DOHH2 (cell line): ENCODE measurements around the gene CCR5AS.

Experiments used
- H3F3A ChIP-seq: fragments of 200-600 bp; sonication (generic), shearing (Covaris generic); 2 replicates; pipeline ENCODE4 v1.6.0; 2016; ENCODE audit warnings: antibody characterized with exemption, mild to moderate bottlenecking; ENCODE audit not compliant: control insufficient read depth, insufficient read depth
- H3K27ac ChIP-seq: fragments of 200-600 bp; sonication (generic); 2 replicates; pipeline ENCODE4 v1.5.1; 2014; ENCODE audit warnings: low read depth, mild to moderate bottlenecking, low read length, moderate library complexity
- H3K27me3 ChIP-seq: fragments of 200-600 bp; sonication (generic); 2 replicates; pipeline ENCODE4 v1.6.1; 2014; ENCODE audit warnings: mild to moderate bottlenecking, low read length, mixed read lengths; ENCODE audit not compliant: control insufficient read depth
- H3K36me3 ChIP-seq: fragments of 200-600 bp; sonication (generic); 2 replicates; pipeline ENCODE4 v1.6.1; 2014; ENCODE audit warnings: mild to moderate bottlenecking, low read length, moderate library complexity, mixed read lengths; ENCODE audit not compliant: control insufficient read depth
- H3K4me1 ChIP-seq: fragments of 200-600 bp; sonication (generic); 2 replicates; pipeline ENCODE4 v1.6.1; 2014; ENCODE audit warnings: mild to moderate bottlenecking, low read length, mixed read lengths; ENCODE audit not compliant: control insufficient read depth
- H3K4me2 ChIP-seq: fragments of 200-600 bp; sonication (generic); 2 replicates; pipeline ENCODE4 v1.6.0; 2014; ENCODE audit warnings: mild to moderate bottlenecking, low read length, moderate library complexity
- H3K4me3 ChIP-seq: fragments of 200-600 bp; sonication (generic); 2 replicates; pipeline ENCODE4 v1.5.1; 2014; ENCODE audit warnings: mild to moderate bottlenecking, low read length, mixed read lengths
- H3K79me2 ChIP-seq: fragments of 200-600 bp; sonication (generic); 2 replicates; pipeline ENCODE4 v1.6.1; 2014; ENCODE audit warnings: mild to moderate bottlenecking, low read length, mixed read lengths; ENCODE audit not compliant: control insufficient read depth
- H3K9me2 ChIP-seq: fragments of 200-600 bp; sonication (generic); replicated peaks from 2 replicates; pipeline ENCODE4 v1.6.1; 2014; ENCODE audit warnings: mild to moderate bottlenecking, low read length, mixed read lengths; ENCODE audit not compliant: control insufficient read depth
- H3K9me3 ChIP-seq: fragments of 200-600 bp; sonication (generic); 2 replicates; pipeline ENCODE4 v1.6.1; 2014; ENCODE audit warnings: antibody characterized with exemption, low read length, mixed read lengths; ENCODE audit not compliant: control insufficient read depth, insufficient read depth
- H4K20me1 ChIP-seq: fragments of 200-600 bp; sonication (generic); 2 replicates; pipeline ENCODE4 v1.6.0; 2014; ENCODE audit warnings: low read depth, mild to moderate bottlenecking, antibody characterized with exemption, low read length, moderate library complexity; ENCODE audit not compliant: control insufficient read depth, insufficient read depth
- CTCF ChIP-seq: fragments of 200-600 bp; sonication (generic); IDR thresholded peaks from one replicate; pipeline ENCODE4 v1.5.1; 2014; ENCODE audit warnings: antibody characterized with exemption, mild to moderate bottlenecking, low read depth, low read length; ENCODE audit not compliant: poor library complexity, severe bottlenecking
- EZH2phosphoT487 ChIP-seq: fragments of 200-600 bp; sonication (generic); IDR thresholded peaks from 2 replicates; pipeline ENCODE4 v1.6.1; 2017; ENCODE audit warnings: borderline replicate concordance, mild to moderate bottlenecking, antibody characterized with exemption, low read length, moderate library complexity, mixed read lengths

CCR5AS gene

GRCh38 chr3:46409739-46410489, 3.0 kb upstream of the CCR5AS start:
- no peaks in the 10 kb centered on the region for H3K36me3 ChIP-seq
- no peak for TF ChIP-seq CTCF
- TF ChIP-seq EZH2phosphoT487: no peak
- H3K9me3 ChIP-seq: no peaks in the 10 kb centered on the region
- no peaks in the 10 kb centered on the region for H3F3A ChIP-seq
- H3K4me2 ChIP-seq: no peak overlapping the region
- H3K4me3 ChIP-seq: no peak overlapping the region
- H4K20me1 ChIP-seq: no peaks in the 10 kb centered on the region
- no peaks in the 10 kb centered on the region for H3K79me2 ChIP-seq
- H3K27me3 ChIP-seq: peaks cover 35% of the 10 kb centered on the region
- H3K27ac ChIP-seq: no peak overlapping the region
- H3K9me2 ChIP-seq: no peaks in the 10 kb centered on the region
- no peaks in the 10 kb centered on the region for H3K4me1 ChIP-seq

- Histone ChIP-seq H3K9me2 (no peaks in the 10 kb centered on the region), H4K20me1 (no peaks in the 10 kb centered on the region), H3K4me2 (no peak overlapping the region), H3K4me1 (no peaks in the 10 kb centered on the region), H3K4me3 (no peak overlapping the region), H3K79me2 (no peaks in the 10 kb centered on the region), H3K27me3 (peaks cover 34% of the 10 kb centered on the region), H3K27ac (no peak overlapping the region), H3K36me3 (no peaks in the 10 kb centered on the region), H3K9me3 (no peaks in the 10 kb centered on the region), H3F3A (no peaks in the 10 kb centered on the region)
- TF ChIP-seq CTCF: no peak
- TF ChIP-seq EZH2phosphoT487: no peak
Measured at GRCh38 chr3:46408853-46409252, 2.0 kb upstream of the CCR5AS start.

- TF ChIP-seq EZH2phosphoT487: no peak
- TF ChIP-seq CTCF: no peak
- no peaks in the 10 kb centered on the region for H3K9me2 ChIP-seq
- H3F3A ChIP-seq: no peaks in the 10 kb centered on the region
- H3K79me2 ChIP-seq: no peaks in the 10 kb centered on the region
- H3K27me3 ChIP-seq: peaks cover 34% of the 10 kb centered on the region
- H3K4me3 ChIP-seq: no peak overlapping the region
- no peaks in the 10 kb centered on the region for H4K20me1 ChIP-seq
- no peaks in the 10 kb centered on the region for H3K4me1 ChIP-seq
- H3K9me3 ChIP-seq: no peaks in the 10 kb centered on the region
- no peak overlapping the region for H3K27ac ChIP-seq
- H3K4me2 ChIP-seq: no peak overlapping the region
- H3K36me3 ChIP-seq: no peaks in the 10 kb centered on the region
Measured at GRCh38 chr3:46407970-46408369, 1.1 kb upstream of the CCR5AS start.
